Measurements from ENCODE around the gene FAM174C.

FAM174C gene

GRCh38 chr19:1263188-1263587 lies 12.1 kb upstream of the FAM174C start:
- no peak for DNase-seq

- DNase-seq, result no peak
These were observed 10.3 kb upstream of the FAM174C start for GRCh38 chr19:1264801-1265614.

- no peak for DNase-seq
These were observed 9.7 kb upstream of the FAM174C start for GRCh38 chr19:1265615-1266128.

- peak; percentile 89 for DNase-seq
These were observed 9.0 kb upstream of the FAM174C start for GRCh38 chr19:1266129-1266915.

- DNase-seq, result peak; percentile 88
These were observed 8.3 kb upstream of the FAM174C start for GRCh38 chr19:1266916-1267476.

- DNase-seq, result no peak
These were observed 7.7 kb upstream of the FAM174C start for GRCh38 chr19:1267477-1268225.

- no peak for DNase-seq
These were observed 6.9 kb upstream of the FAM174C start for GRCh38 chr19:1268226-1269064.

GRCh38 chr19:1269065-1269477 lies 6.3 kb upstream of the FAM174C start, which contains the start of gene CIRBP:
CIRBP (plus strand) TSS chr19:1269332; CDS start chr19:1270934, 1,602 bp downstream.
- DNase-seq, result peak; percentile 100

GRCh38 chr19:1269478-1270212 lies 5.7 kb upstream of the FAM174C start:
- peak; percentile 88 for DNase-seq

GRCh38 chr19:1270213-1270853 lies 5.0 kb upstream of the FAM174C start:
- DNase-seq, result no peak

- DNase-seq, result no peak
These were observed 4.3 kb upstream of the FAM174C start for GRCh38 chr19:1270854-1271527.

GRCh38 chr19:1271528-1272422 lies 3.6 kb upstream of the FAM174C start:
- no peak for DNase-seq

- DNase-seq, result no peak
These were observed 2.7 kb upstream of the FAM174C start for GRCh38 chr19:1272423-1273262.

GRCh38 chr19:1273263-1274041 lies 1.9 kb upstream of the FAM174C start:
- no peak for DNase-seq

GRCh38 chr19:1274081-1274851 lies 1.1 kb upstream of the FAM174C start:
- DNase-seq, result no peak

GRCh38 chr19:1274852-1275259 lies 474 bp upstream of the FAM174C start:
- no peak for DNase-seq

Data from activated CD4-positive, CD25-positive, alpha-beta regulatory T cell treated with anti-CD3 and anti-CD28 coated beads, Interleukin-2, amount 50 U/mL, for 72 hours (primary cell).